GM12878 (cell line): ENCODE results near the gene PTPRB. TPM values are rescaled to one million over a fixed set of nuclear protein-coding genes. Genes with fewer than 3 reads are reported as not detected.

ENCODE experiments used
- ATAC-seq: fragments of 200-7000 bp; cut with Tn5 transposase; 3 replicates; pipeline ENCODE4 v1.9.1; 2020; ENCODE audit warnings: mild to moderate bottlenecking, moderate library complexity
- BruUV-seq: library from RNA; stranded (reverse); fragments of 400-500 nt; replicated peaks from 2 replicates; lab custom pipeline; 2021; lab: Mats Ljungman, UMichigan
- CTCF ChIA-PET: fragments of 300-600 bp; sonication (Branson Sonifier 250); formaldehyde crosslinking; extraction: SDS; loops from one replicate; lab custom pipeline; 2021; ENCODE audit warnings: inconsistent platforms; lab: Yijun Ruan, JAX
- POLR2A ChIA-PET: fragments of 350-600 bp; formaldehyde crosslinking; extraction: SDS; loops from one replicate; lab custom pipeline; 2021; ENCODE audit warnings: inconsistent platforms; lab: Charles Lee
- RAD21 ChIA-PET: fragments of 300-600 bp; sonication (Branson Sonifier 250); formaldehyde crosslinking; loops from one replicate; lab custom pipeline; 2023; ENCODE audit warnings: antibody characterized with exemption; ENCODE audit not compliant: unreplicated experiment; lab: Charles Lee
- SMC1A ChIA-PET: fragments of 300-600 bp; sonication (Branson Sonifier 250); formaldehyde crosslinking; loops from one replicate; lab custom pipeline; 2023; ENCODE audit not compliant: unreplicated experiment, uncharacterized antibody; lab: Charles Lee
- DNase-seq: peaks from one replicate; pipeline ENCODE4 v3.0.0-alpha.2; 2011; ENCODE audit warnings: low read depth, low spot score
- FAIRE-seq: peaks from 3 replicates; lab custom pipeline; 2011; peaks lifted over from hg19 to GRCh38; lab: Jason Lieb, UNC
- H2AFZ ChIP-seq: 2 replicates; pipeline ENCODE4 v1.6.0; 2011; ENCODE audit warnings: low read depth, low read length, control low read depth; ENCODE audit not compliant: control insufficient read depth
- H3K27ac ChIP-seq: 2 replicates; pipeline ENCODE4 v1.5.1; 2011; ENCODE audit warnings: control low read depth; ENCODE audit not compliant: control insufficient read depth, insufficient read depth
- H3K27me3 ChIP-seq, 2 experiments: replicated peaks in 1 of 2; 2 replicates each; pipeline versions ENCODE4 v1.6.0 to v1.6.1; 2011; ENCODE audit warnings: low read length in 1 of 2; ENCODE audit not compliant: control insufficient read depth in 2 of 2, insufficient read depth in 2 of 2
- H3K36me3 ChIP-seq, 2 experiments: 2 replicates each; pipeline ENCODE4 v1.5.1; 2011; ENCODE audit warnings: low read length in 1 of 2; ENCODE audit not compliant: control insufficient read depth in 2 of 2, insufficient read depth in 2 of 2
- H3K4me1 ChIP-seq: 2 replicates; pipeline ENCODE4 v1.6.1; 2011; ENCODE audit warnings: mild to moderate bottlenecking, low read length, moderate library complexity, mixed read lengths; ENCODE audit not compliant: control insufficient read depth, insufficient read depth
- H3K4me2 ChIP-seq: 2 replicates; pipeline ENCODE4 v1.6.0; 2011; ENCODE audit warnings: control low read depth; ENCODE audit not compliant: control insufficient read depth, insufficient read depth
- H3K4me3 ChIP-seq: fragments of 200-600 bp; sonication (generic); 2 replicates; pipeline ENCODE4 v1.5.1; 2016
- H3K79me2 ChIP-seq: 2 replicates; pipeline ENCODE4 v1.6.0; 2011; ENCODE audit warnings: low read length; ENCODE audit not compliant: control insufficient read depth, insufficient read depth
- H3K9ac ChIP-seq: 2 replicates; pipeline ENCODE4 v1.8.0; 2011; ENCODE audit warnings: low read length, control low read depth, mixed read lengths; ENCODE audit not compliant: control insufficient read depth, insufficient read depth
- H3K9me3 ChIP-seq: replicated peaks from 3 replicates; pipeline ENCODE4 v1.5.1; 2011; ENCODE audit warnings: mild to moderate bottlenecking, low read length; ENCODE audit not compliant: control insufficient read depth, insufficient read depth
- H4K20me1 ChIP-seq: 2 replicates; pipeline ENCODE4 v1.6.0; 2011; ENCODE audit not compliant: control insufficient read depth, insufficient read depth
- CBFB ChIP-seq: IDR thresholded peaks from 2 replicates; pipeline ENCODE4 v1.6.1; 2016; ENCODE audit warnings: antibody characterized with exemption, low read depth
- EED ChIP-seq: sonication (generic); IDR thresholded peaks from 2 replicates; pipeline ENCODE4 v1.6.1; 2016; ENCODE audit warnings: antibody characterized with exemption, low read depth
- HDAC2 ChIP-seq: fragments of 200-600 bp; sonication (generic); IDR thresholded peaks from 2 replicates; pipeline ENCODE4 v1.6.1; 2017
- RAD51 ChIP-seq: fragments of 450-650 bp; IDR thresholded peaks from 2 replicates; pipeline ENCODE4 v1.6.1; 2016; ENCODE audit warnings: moderate library complexity, mild to moderate bottlenecking, inconsistent platforms
- RB1 ChIP-seq: fragments of 450-650 bp; formaldehyde crosslinking; IDR thresholded peaks from 2 replicates; pipeline ENCODE4 v1.6.1; 2017; ENCODE audit warnings: mild to moderate bottlenecking, borderline replicate concordance
- SREBF1 ChIP-seq: IDR thresholded peaks from 2 replicates; pipeline ENCODE4 v1.6.1; 2012; ENCODE audit warnings: mild to moderate bottlenecking, low read length
- STAT1 ChIP-seq: fragments of 450-650 bp; conservative IDR thresholded peaks from 2 replicates; pipeline ENCODE4 v1.6.1; 2014; ENCODE audit warnings: antibody characterized with exemption, mild to moderate bottlenecking
- TARDBP ChIP-seq: IDR thresholded peaks from 2 replicates; pipeline ENCODE4 v1.6.1; 2016; ENCODE audit warnings: borderline replicate concordance
- TCF3 ChIP-seq: IDR thresholded peaks from 2 replicates; pipeline ENCODE4 v1.6.1; 2012; ENCODE audit warnings: low read depth, mild to moderate bottlenecking, low read length, borderline replicate concordance; ENCODE audit not compliant: insufficient read depth
- TCF7 ChIP-seq: IDR thresholded peaks from 2 replicates; pipeline ENCODE4 v1.6.1; 2014; ENCODE audit warnings: antibody characterized with exemption, borderline replicate concordance
- ZNF207 ChIP-seq: fragments of 450-650 bp; IDR thresholded peaks from 2 replicates; pipeline ENCODE4 v1.6.1; 2014; ENCODE audit warnings: antibody characterized with exemption, mild to moderate bottlenecking, borderline replicate concordance
- WGBS: methylation state at CpG from one replicate; pipeline ENCODE4 v1.1.6; 2016; ENCODE audit warnings: low lambda C conversion rate; ENCODE audit not compliant: insufficient replicate concordance, insufficient coverage; ENCODE audit errors: missing lambda C conversion rate; 5-methylcytosine and 5-hydroxymethylcytosine counted together
- in situ Hi-C: fragments of 300-500 bp; cut with MboI; formaldehyde crosslinking; loops from 9 replicates; pipeline ENCODE4 v1.14.3; 2018; ENCODE audit warnings: mixed read lengths
- intact Hi-C: fragments of 100-400 bp; cut with micrococcal nuclease; formaldehyde crosslinking; loops from one replicate; pipeline ENCODE4 v1.14.2; 2022; ENCODE audit not compliant: unreplicated experiment
- polyA plus RNA-seq, 11 experiments: library from polyadenylated mRNA; depleted of rRNA in 4 of 11; unstranded in 6 of 11; stranded (reverse) in 5 of 11; fragments of >200 nt; fragmentation: Nextera tagmentation in 4 of 11; fragmentation: Illumina TruSeq in 1 of 11; extraction: Ambion mirVana in 4 of 11; extraction: Trizol in 1 of 11; gene quantifications; 1 replicate in 1 of 11; 2 replicates in 10 of 11; pipeline versions ENCODE4 v1.2.1 to v1.2.3, GENCODE V29; 2011 to 2016; ENCODE audit warnings: inconsistent platforms in 2 of 11, missing spikeins in 2 of 11, low read depth in 1 of 11
- total RNA-seq, 4 experiments: library from RNA; depleted of rRNA in 3 of 4; stranded (reverse); fragments of >200 nt in 3 of 4; fragmentation: Illumina TruSeq in 1 of 4; extraction: Trizol in 1 of 4; gene quantifications; 2 replicates each; pipeline versions ENCODE4 v1.2.1 to v1.2.3, GENCODE V29; 2013 to 2021

PTPRB gene
- total and polyA plus RNA-seq, 10 of the 15 experiments (the other 5 are each of a cell fraction or from before 2014, with no cell fraction given): 0.03 to 0.35 (median 0.05) TPM

GRCh38 chr12:70555081-70555480, 82.1 kb downstream of the PTPRB start:
- RAD21 ChIA-PET: no interaction called here
- Histone ChIP-seq H3K36me3 (no peaks in the 10 kb centered on the region), H2AFZ (no peak overlapping the region), H3K9ac (no peak overlapping the region), H3K27me3 (no peaks in the 10 kb centered on the region)
- 33% methylated on average over 3 of the region's 3 CpGs for WGBS
- CTCF ChIA-PET: no interaction called here
- POLR2A ChIA-PET: no interaction called here
- TF ChIP-seq EED: no peak
- TF ChIP-seq, all 136 proteins: peak for 0
- Histone ChIP-seq H4K20me1 (no peaks in the 10 kb centered on the region), H3K9me3 (no peaks in the 10 kb centered on the region), H3K4me2 (no peak overlapping the region), H3K27ac (no peak overlapping the region), H3K79me2 (no peaks in the 10 kb centered on the region), H3K4me3 (no peak overlapping the region), H3K4me1 (no peaks in the 10 kb centered on the region)
- intact Hi-C loops: no loop called here
- ATAC-seq: no peak
- no peak for DNase-seq
- FAIRE-seq: no peak
- BruUV-seq: no TSS peak
- in situ Hi-C loops: no loop called here
- SMC1A ChIA-PET: interaction anchor here (0.6 to 1.5 kb wide), 4 partner anchors 17 to 699 kb away, joined by 3 to 4 read pairs (median 3); no protein-coding TSS in a partner anchor

GRCh38 chr12:70553391-70553859, 83.8 kb downstream of the PTPRB start:
- H3K9ac ChIP-seq: no peak overlapping the region
- SMC1A ChIA-PET: no interaction called here
- POLR2A ChIA-PET: no interaction called here
- 63% methylated on average over 2 of the region's 2 CpGs for WGBS
- in situ Hi-C loops: no loop called here
- H3K27me3 ChIP-seq: no peaks in the 10 kb centered on the region
- H3K79me2 ChIP-seq: no peaks in the 10 kb centered on the region
- BruUV-seq: no TSS peak
- FAIRE-seq: no peak
- no peaks in the 10 kb centered on the region for H3K9me3 ChIP-seq
- H3K4me1 ChIP-seq: no peaks in the 10 kb centered on the region
- H3K4me2 ChIP-seq: no peak overlapping the region
- H3K4me3 ChIP-seq: no peak overlapping the region
- RAD21 ChIA-PET: no interaction called here
- H4K20me1 ChIP-seq: no peaks in the 10 kb centered on the region
- no peak overlapping the region for H2AFZ ChIP-seq
- intact Hi-C loops: no loop called here
- ATAC-seq: no peak
- no peak for DNase-seq
- no peak overlapping the region for H3K27ac ChIP-seq
- no peaks in the 10 kb centered on the region for H3K36me3 ChIP-seq
- no peak for TF ChIP-seq TARDBP
- no peak for TF ChIP-seq ZNF207
- no peak for TF ChIP-seq HDAC2
- no peak for TF ChIP-seq RB1
- TF ChIP-seq CBFB: no peak
- no peak for TF ChIP-seq RAD51
- no peak for TF ChIP-seq TCF7
- TF ChIP-seq STAT1: no peak
- TF ChIP-seq SREBF1: no peak
- TF ChIP-seq TCF3: no peak
- CTCF ChIA-PET: interaction anchor here (1.2 kb wide), 1 partner anchor 37 kb away, joined by 3 read pairs; no protein-coding TSS in a partner anchor
